ENCODE measurements around the gene CSRP1.
A peak's percentile ranks its signal among the peaks of the same experiment; 100 is the strongest.
"Not testable (repeated sequence)": the region's sequence is repeated elsewhere in the genome, so short reads cannot be mapped to it uniquely, and the experiment has no call there.

The CSRP1 gene

GRCh38 chr1:201495551-201496295, 11.2 kb downstream of the CSRP1 start:
- DNase-seq: no peak

DNA sequence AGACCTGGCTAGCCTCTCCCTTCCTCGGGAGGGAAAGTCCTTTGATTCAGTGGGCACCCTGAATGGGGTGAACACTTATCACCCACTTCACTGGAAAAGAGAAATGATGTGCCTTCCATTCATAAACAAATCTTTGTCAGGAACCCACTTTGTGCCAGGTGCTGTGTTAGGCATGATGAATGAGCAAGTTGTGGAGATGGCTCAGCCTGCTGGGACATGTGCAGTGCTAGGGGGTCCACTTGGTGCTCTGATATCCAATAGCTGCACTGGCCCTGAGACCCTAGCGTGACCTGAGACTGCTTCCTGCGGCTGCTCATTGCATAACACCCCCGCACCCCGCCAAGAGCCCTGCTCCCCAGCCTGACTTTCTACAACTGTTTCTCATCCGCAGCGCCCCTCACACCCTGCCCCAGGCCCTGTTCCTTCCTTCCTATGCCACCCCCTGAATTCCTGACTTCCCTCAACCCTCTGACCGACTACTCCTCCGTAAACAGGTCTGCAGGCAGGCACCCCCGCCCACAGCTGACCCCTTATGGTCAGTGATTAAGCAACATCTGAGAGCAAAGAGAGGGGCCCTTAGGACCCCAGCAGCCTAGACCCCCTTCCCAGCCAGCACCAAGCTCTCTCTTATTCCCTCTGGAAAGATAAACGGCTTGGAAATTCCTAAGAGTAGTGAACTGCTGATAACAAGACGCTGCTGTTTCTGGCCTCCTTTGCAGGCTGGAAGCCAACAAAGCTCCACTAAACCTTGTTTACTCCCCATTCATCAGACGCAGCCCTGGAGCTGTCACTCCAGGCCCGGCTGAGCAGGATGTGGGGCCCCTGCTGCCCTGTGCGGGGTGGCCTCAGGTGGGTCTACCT, 12.9 kb downstream of the CSRP1 start:
- DNase-seq: no peak

- DNase-seq: not testable (repeated sequence)
Observed at GRCh38 chr1:201493026-201493656, 13.8 kb downstream of the CSRP1 start.

GRCh38 chr1:201491896-201492511, 14.9 kb downstream of the CSRP1 start:
- no peak for DNase-seq

DNA sequence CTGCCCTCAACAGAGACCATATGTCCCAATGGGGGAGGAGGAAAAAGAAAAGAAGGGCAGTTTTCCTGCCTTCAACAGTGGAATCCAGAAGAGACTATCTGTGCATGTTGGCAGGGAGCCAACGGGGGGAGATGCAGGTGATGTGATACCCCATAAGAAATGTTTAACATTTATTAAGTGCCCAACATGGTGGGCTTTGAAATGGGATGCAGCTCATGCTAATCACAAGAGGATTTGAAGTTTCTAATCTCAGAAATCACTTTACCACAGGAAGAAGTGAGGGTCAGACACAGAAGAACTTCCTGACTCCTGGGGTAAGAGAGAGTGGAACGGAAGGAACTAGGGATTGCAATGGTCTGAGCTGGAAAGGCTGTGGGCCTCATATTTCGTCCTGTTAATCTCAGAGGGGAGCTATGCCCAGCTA, 16.2 kb downstream of the CSRP1 start:
- no peak for DNase-seq

DNA sequence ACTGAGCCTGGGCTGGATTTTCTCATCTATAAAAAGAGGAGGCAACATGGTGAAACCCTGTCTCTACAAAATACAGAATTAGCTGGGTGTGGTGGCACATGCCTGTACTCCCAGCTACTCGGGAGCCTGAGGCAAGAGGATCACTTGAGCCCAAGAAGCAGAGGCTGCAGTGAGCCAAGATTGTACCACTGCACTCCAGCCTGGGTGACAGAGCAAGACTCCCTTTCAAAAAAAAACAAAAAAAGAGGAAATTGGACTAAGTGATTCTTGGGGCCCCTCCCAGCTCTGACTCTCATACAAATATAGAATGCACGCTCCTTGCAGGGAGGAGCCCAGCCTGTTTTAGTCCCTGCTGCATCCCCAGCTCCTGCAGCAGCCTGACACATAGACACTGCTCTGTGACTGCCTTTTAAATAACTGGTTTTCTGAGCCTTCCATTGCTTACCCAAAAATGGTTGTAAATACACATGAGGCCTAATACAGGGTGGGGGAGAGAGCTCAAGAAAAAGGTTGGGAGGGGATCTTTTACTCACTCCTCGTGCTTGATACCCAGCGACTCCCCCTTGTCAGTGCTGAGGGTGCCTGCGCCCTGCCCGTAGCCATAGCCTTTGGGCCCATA, 17.2 kb downstream of the CSRP1 start:
- DNase-seq: no peak

DNA sequence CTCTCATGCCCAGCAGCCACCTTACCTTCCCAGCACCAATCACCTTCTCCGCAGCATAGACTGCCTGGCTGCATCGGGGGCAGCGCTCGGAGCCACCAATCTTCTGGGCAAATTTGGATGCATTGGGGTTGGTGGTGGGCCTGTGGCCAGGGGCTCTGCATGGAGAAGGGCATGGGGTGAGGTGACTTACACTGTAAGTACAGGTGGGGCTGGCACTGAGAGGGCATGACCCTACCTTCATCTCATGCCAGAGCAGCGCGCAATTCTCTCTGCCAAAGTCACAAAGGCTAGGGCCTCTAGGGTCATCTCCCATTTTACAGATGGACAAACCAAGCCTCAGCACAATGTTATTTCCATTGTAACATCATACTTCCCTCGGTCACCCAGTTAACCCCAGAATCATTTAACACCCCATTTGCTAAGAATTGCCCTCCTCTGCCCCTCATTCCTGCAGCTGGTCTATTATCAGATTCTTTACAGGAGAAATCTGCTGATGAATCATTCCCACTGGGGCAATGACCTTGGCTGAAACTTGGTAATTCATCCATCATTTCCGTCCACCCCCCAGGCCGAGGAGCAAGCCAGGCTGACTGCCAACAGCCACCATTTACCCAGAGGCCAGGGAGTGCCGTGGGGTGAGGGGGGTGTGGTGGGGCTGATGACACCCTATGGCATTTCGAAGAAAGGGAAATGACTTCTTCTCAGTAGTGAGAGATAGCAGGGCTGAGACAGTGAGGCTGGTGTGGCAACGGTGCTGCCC, 17.9 kb downstream of the CSRP1 start:
- no peak for DNase-seq

- DNase-seq: no peak
Observed at GRCh38 chr1:201487742-201488141, 19.2 kb downstream of the CSRP1 start.

DNA sequence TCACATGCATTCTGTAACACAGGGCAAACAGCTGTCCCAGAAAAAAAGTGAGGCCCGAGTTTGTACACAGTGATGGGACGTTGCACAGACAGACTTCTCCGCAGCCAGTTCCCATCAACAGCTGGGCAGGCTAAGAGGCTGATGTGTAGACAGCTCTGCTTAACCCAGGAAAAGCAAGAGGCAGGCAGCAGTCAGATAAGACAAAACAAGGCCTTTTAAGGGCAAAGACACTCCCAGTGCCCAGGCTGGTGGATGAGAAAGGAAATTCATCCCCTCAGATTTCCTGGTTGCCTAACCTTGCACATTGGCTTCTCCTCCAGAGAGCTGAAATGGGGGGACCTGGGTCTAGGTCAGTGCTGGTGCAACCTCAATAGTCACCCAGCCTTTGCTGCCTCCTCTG, 20.7 kb downstream of the CSRP1 start:
- no peak for DNase-seq

GRCh38 chr1:201485184-201485774, 21.6 kb downstream of the CSRP1 start:
- no peak for DNase-seq

GRCh38 chr1:201483373-201483949, 23.5 kb downstream of the CSRP1 start:
- no peak for DNase-seq

DNA sequence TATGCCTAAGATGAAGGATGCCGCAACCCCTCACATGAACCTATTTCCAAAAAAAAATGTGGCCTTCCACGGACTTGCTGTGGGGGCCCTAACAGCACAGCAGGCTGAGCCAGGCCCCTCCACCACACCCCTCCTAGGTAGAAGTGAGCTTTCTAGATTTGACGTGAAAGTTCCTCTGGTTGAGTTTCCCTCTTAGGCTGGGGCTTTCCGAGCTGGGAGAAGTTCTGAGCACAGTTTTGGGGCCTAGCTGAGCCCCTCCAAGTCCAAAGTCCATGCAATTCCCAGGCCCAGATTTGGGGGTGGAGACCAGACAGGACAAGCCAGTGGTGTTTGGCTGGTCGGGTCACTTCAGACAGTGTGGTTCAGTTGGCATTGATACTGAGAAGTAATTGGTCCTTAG, 24.2 kb downstream of the CSRP1 start:
- no peak for DNase-seq

- peak; percentile 76 to 78 for DNase-seq
Observed at GRCh38 chr1:201481761-201482493, 25.0 kb downstream of the CSRP1 start.

- DNase-seq: no peak
Observed at GRCh38 chr1:201481004-201481380, 25.9 kb downstream of the CSRP1 start.

DNA sequence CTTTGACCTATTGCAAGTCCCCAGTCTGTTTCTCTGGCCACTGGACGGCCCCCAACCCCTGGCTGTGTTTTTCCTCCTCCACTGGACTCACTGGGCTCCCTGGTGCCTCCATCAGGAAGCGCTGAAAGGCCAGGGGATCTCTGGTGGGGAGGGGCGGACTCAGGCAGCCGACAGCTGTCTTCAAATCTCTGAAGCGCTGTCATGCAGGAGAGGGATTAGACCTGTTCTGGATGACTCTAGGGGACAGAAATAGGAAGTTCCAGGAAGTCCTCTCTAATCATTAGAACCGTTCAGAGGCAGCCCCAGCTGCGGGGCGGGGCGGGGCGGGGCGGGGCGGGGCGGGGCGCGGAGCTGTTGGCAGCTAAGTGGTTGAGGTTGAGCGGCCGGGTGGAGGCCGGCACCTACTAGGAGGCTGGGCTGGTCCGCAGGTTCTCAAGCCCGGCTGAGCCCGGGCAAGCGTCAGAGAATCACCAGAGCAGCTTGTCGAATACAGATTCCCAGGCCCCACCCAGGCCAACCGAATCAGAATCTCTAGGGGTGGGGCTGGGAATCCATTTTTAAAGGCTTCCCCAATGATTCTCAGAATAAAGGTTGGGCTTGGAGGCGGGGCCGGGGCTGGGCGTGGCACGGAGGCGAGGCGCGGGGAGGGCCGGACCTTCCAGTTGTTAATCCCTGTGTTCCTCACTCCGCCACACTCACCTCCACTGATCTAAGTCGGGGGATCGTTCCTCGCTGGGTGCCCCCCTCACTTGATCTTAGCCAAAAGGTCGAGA, 26.5 kb downstream of the CSRP1 start:
- peak; percentile 40 to 48 for DNase-seq

DNA sequence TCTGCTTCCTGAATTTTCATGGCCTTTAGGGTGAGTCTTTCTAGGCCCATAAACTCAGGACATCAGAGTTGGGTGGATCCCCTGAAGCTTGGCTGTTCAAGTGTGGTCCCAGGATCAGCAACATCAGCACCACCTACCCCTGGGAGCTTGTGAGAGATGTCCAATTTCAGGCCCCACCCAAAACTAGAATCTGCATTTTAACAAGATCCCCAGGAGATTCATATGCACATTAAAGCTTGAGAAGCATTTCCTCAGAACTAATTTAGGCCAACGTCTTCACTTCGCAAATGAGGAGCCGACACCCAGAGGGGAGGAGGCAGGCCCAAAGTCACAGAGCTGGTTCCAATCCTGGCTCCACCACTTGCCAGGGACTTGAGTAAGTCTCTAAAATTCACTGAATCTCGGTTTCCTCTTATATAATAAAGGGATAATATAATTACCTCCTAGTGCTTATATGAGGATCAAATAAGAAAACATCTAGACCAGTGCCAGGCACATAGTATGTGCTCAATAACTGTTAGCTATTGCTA, 27.7 kb downstream of the CSRP1 start:
- DNase-seq: no peak

DNA sequence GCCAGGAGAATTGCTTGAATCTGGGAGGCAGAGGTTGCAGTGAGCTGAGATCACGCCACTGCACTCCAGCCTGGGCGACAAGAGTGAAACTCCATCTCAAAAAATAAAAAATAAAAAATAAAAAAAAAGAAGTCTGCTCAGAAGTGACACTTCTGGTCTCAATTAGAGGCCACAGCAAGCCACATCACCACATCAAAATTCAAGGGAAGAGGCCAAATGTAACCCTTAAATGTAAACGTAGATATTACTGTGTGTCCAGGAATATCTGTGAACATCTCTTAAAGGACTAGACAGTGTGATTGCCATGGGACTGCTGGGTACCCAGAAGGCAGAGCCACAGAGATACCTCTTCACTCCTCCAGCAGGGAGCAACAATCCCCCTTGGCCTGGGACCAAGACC, 28.3 kb downstream of the CSRP1 start:
- not testable (repeated sequence) for DNase-seq

DNA sequence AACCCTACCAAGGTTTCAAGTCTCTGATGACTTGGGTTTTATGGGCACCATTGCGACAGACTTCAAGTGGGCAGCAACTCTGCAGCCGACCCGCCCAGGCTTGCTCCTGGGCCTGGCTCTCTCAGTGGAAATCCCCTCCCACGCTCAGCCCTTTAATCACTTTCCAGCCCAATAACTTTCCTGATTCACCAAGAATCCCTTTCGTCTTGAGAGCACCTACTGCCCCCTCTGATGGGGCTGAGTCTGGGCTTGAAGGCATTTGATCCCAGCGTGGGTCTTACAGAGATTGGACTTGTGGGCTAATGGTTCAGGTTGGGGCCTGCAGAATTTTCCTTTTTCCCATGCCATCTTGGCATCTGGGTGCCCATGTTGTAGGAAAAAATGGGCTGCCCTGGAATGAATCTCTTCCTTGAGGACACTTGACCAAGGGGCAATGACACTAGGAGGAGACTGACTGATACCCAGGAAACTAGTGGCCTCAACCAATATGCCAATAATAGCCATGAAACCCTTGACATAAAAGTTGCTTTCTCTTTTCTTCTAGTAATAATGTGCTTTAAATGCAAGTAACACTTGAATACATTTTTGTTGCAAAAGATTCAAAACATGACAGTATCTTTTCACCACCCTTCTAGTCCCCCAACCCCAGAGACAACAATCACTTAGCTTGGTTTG, 30.1 kb downstream of the CSRP1 start:
- no peak for DNase-seq
